ENCODE data around the gene PLB1.

Gene PLB1

GRCh38 chr2:28666496-28667184, 170.8 kb downstream of the PLB1 start:
- TF ChIP-seq, protein P1, sequence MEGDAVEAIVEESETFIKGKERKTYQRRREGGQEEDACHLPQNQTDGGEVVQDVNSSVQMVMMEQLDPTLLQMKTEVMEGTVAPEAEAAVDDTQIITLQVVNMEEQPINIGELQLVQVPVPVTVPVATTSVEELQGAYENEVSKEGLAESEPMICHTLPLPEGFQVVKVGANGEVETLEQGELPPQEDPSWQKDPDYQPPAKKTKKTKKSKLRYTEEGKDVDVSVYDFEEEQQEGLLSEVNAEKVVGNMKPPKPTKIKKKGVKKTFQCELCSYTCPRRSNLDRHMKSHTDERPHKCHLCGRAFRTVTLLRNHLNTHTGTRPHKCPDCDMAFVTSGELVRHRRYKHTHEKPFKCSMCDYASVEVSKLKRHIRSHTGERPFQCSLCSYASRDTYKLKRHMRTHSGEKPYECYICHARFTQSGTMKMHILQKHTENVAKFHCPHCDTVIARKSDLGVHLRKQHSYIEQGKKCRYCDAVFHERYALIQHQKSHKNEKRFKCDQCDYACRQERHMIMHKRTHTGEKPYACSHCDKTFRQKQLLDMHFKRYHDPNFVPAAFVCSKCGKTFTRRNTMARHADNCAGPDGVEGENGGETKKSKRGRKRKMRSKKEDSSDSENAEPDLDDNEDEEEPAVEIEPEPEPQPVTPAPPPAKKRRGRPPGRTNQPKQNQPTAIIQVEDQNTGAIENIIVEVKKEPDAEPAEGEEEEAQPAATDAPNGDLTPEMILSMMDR (IDR thresholded peaks at IDR 0.05; ENCODE audit: low read depth, low read length) = no peak
- DNase-seq (ENCODE audit: extremely low read depth, low read depth) = no peak

DNA sequence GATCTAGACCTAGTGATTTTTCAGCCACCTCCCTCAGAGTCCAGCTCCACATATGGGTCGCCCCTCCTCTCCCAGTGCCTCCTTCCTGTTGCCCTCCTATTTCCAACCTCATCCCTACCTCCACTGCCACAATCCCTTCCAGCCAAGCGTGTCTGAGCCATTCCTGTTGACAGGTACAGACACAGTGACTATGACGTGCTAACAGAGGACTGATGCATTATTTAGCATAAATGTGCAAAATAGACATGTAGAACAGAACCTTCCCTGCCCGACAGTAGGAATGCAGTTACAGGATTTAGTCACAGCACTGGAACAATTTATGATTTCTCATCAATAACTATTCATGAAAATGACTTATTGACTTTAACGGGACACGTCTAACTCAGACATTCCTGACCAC, 171.4 kb downstream of the PLB1 start:
- no peak for DNase-seq (ENCODE audit: extremely low read depth, low read depth)
- TF ChIP-seq, protein P1 (IDR thresholded peaks at IDR 0.05; ENCODE audit: low read depth, low read length) = no peak

DNA sequence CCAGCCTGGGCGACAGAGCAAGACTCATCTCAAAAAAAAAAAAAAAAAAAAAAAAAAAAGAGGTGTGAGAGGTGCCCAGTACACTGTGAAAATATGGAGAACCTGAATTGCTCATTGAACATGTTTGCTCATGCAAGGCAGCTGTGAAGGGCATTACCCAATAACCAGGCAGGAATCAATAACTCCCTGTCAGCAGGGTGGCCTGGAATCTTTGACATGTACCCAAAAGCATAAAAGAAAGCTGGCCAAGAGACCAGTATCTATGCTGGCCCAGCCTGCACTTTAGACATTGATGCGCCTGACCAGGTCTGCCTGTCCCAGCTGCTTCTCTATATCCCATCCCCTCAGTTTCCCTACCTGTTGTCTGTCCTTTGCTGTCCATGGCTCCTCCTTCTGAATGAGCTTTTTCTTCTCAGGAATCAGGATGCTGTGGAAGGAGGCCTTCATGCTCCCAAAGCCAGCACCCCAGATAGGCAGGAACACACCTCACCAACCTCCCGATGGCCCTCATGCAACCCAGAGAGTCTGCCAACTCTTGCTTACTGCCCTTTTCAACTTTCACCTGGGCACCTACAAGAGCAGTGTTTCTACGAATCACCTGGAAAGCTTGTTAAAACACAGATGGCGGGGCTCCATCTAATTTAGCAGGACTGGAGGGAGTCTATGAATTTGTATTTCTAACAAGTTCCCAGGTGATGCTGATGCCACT, 172.4 kb downstream of the PLB1 start:
- TF ChIP-seq, protein P1 (IDR thresholded peaks at IDR 0.05; ENCODE audit: low read depth, low read length) = no peak
- DNase-seq (ENCODE audit: extremely low read depth, low read depth) = no peak

- TF ChIP-seq, protein P1 (IDR thresholded peaks at IDR 0.05; ENCODE audit: low read depth, low read length) = no peak
- DNase-seq (ENCODE audit: extremely low read depth, low read depth) = no peak
These were observed 173.0 kb downstream of the PLB1 start for GRCh38 chr2:28668880-28669279.

GRCh38 chr2:28670856-28671255, 175.0 kb downstream of the PLB1 start:
- no peak for DNase-seq (ENCODE audit: extremely low read depth, low read depth)
- TF ChIP-seq, protein P1 (IDR thresholded peaks at IDR 0.05; ENCODE audit: low read depth, low read length) = no peak

DNA sequence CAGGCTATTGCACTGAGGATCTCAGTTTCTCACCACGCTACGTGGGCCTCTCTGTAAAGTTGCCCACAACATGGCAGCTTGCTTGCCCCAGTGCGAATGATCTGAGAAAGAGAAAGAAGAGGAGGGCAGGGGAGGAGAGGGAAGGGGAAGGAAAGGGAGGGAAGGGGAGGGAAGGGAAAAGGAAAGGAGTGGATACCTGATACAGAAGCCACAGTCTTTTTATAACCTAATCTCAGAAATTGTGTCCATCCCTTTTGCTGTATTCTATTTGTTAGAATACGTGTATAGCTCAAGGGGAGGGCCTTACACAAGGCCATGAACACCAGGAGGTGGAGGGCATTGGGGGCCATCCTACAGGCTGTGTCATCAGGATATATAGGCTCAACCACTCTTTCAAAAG, 177.5 kb downstream of the PLB1 start:
- TF ChIP-seq, protein P1 (IDR thresholded peaks at IDR 0.05; ENCODE audit: low read depth, low read length) = no peak
- DNase-seq (ENCODE audit: extremely low read depth, low read depth) = no peak

GRCh38 chr2:28674062-28674712, 178.3 kb downstream of the PLB1 start:
- TF ChIP-seq, protein P1 (IDR thresholded peaks at IDR 0.05; ENCODE audit: low read depth, low read length) = no peak
- DNase-seq (ENCODE audit: extremely low read depth, low read depth) = no peak
